HG02840 (cell line): ENCODE data around the gene KCNG1.

Experiments used
- ATAC-seq: cut with Tn5 transposase; IDR thresholded peaks from one replicate; pipeline ENCODE4 v1.9.1; 2021; ENCODE audit warnings: mild to moderate bottlenecking, moderate library complexity, moderate number of reproducible peaks; ENCODE audit not compliant: unreplicated experiment, low FRiP score

KCNG1 gene

DNA sequence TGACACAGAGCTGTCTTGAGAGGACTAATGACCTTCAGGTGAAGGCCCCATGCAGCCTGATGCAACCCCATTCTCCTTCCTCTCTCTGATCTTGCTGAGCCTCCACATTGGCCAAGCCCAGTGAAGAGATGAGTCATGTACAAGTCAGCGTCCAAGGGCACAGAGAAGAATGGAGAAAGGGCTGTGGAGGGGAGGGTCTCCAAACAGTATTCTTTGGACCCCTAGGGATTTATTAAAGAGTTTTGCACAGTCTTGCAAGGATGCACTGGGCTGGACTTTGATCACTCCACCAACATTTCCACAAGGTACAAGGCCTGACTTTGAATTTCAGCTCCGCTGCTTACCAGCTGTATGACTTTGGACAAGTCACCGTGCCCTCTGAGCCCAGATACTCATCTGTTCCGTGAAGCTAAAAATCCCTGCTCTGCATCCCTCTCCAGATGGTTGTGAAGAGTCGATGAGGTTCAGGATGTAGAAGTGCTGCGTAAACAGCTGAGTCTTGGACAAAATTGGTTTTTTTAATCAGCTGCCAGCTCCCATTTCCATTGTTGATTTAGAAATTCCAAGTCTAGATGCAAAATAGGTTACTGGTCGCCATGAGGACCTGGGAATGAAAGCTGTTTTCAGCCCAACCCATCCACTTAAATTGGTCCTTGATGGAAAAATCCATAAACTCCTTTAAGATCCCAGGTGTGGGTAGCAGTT is 14.1 kb upstream of the KCNG1 start:
- no peak for ATAC-seq

DNA sequence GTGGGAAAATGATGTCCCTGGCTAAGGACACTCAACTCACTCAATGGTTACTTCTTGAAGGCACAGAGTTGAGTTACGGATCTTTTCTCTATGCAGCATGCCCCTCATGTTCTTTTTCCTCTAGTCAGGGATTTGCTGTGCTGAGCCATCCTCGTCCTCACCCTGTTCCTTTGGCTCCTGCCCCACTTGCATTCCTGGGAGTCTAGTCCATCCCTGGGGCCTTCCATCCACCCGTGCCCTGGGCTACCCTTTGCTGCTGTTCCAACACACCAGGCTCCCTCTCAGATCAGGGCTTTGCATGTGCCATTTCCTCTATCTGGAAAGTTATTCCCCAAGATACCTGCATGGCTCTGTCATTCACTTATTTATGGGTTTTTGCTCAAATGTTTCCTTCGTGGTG is 13.3 kb upstream of the KCNG1 start:
- no peak for ATAC-seq

DNA sequence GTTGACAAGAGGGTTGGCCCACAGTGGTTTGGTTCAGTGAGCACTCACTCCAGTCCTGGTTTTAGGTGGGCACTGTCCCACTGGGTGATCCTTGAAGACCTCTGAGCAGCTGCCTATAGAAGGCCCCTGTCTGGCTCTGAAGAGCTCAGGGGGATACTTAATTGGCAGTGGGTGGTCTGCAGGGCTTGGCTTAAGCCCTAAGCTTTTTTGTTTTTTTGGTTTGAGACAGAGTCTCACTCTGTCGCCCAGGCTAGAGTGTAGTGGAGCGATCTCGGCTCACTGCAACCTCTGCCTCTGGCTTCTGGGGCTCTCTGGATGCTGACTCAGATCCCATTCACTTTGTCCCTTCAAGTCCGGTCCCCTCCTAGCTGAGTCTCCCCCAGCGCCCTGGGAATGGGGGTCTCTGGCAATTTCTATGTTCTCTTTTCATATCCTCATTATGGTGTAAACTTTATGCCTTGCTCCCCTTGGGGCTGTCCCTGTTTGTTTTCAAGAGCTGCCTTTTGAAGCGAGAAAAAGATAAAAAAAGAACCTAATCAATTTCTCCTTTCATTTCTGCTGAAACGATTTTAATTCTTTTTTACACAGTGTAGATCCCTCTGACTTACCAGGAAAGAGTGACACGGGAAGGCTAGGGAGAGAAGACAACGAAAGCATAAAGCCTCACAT is 12.2 kb upstream of the KCNG1 start:
- no peak for ATAC-seq

DNA sequence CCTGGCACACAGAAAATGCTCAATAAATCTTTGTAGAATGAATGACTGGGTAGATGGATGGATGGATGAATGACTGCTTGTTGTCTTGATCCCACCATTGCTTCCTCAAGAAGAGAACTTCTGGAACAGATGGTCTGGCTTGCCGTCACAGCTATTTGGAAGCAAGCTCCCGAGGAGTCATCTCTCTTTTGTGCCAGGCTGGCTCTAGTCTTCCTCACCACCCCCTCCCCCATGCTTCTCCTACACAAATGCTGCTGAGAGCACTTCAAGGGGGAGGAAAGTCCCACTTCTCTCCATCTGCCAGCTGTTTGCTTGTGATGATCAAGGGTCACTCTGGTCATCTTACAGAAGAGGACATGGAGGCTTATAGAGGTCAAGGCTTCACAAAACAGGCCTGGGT is 11.6 kb upstream of the KCNG1 start:
- no peak for ATAC-seq

DNA sequence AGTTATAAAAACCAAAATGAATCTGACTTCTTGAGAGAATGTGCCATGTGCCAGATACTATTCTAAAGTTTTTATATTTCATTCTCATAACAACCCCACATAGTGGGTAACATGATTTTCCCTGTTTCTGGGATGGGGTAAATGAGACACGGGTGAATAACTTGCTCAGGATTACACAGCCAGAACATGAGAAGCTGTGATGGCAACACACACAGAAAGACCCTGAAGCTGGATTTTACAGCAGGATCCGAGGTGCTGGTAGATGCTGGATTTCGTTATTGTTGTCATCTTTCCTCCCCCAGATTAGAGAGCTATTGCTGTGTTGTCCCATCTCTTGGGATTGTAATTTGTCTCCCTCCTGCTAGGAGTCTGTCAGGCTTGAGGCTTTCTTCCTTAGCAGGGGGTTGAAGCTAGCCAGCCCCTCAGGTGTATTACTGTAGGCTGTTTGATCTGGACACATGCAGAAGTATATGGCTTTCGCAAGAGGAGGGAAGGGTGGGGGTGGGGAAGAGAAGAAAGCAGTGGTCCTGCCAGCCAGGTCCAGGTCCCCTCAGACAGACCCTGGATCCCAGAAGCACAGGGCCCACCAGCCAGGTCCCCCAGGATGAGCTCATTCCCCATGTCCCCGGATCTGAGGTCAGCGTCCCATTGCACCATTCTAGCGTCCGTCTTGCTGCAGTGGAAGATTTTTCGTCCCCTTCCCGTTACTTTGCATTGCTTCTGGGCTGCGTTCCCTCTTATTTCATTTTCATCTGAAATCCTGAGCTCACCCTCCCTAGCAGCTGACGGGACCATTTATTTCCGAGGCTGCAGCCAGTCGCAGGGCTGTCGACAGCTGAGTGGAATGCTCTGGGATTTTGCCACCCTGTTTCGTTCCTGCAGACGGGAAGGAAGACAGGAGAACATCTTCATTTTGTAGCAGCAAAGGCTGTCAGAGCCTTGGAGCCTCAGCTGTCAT is 7.3 kb upstream of the KCNG1 start:
- ATAC-seq, result no peak

DNA sequence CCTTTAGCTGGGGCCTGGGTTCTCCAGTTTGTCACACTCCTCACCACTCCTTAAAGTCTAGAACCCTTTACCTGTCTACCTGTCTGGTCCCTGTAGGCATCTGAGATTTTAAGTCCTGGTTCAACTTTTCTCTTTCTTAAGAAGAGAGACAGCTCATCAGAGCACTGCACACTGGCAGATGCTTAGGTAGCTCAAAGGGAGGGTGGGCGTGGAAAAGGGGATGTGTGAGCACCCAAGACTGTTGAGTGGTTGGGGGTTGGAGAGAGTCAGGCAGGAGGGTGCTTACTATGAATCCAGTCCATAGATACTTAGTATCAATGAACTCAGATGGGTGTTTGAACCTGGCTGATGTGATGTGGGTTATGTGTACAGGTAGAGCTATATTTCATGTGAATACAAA is 6.6 kb upstream of the KCNG1 start:
- ATAC-seq, result no peak

DNA sequence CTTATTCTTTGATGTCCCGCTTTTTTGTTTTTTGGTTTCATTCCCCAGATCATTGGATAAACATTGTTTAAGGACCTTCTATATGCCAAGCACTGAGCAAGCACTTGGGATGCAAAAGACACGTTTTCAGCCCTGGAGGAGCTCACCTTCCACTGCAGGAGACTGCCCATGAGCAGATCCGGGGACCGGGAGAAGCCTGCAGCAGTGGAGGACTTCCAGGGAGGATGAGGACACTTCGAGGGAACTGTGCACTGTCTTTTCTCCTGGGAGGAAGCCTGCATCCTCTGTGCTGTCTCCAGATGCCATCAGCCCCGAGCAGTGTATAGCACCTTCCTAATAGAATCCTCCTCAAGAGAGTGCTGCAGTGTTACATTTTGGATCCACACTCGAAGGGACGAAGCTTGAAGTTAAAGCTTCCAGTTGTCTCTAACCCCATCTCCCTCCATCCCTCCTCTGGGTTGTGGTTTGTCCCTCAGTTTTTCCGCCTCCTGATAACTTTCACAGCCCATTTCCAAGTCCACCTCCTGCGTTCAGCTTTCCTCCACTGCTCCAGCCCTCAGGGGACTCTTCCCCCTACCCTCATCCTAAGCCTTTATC is 5.8 kb upstream of the KCNG1 start:
- no peak for ATAC-seq

DNA sequence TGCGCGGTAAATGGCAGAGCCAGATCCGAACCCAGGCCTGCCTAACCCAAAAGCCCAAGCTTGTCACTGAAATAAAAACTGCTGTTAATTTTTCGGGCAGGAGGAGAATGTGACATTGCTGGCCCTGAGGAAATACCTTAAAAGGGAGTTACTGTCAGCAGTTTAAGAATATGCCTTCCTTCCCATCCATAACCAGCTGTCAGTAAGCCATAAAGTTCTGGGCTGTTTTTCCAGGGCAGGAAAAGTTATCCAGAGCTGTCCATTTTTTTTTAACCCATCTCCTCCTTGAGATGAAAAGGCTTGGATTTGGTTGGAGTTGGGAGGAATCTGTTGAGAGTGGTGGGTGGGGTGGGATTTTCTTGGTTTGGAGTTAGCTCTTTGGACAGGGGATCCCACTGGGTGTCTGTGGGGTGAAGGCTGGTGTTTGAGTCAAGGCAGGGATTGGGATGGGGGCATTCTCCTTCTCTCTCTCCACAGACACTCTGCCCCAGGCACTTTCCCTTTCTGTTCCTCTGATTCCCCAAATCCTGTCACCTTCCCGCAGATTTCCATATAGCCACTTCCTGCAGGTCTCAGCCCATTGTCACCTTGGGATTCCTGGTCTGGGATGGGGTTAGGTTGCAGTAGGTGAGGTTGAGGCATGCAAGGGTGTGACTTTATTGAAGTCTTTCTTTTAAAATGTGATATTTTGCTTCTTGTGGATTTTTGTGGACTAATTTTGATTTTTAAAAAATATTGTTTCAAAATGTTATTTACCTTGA is 4.3 kb upstream of the KCNG1 start:
- ATAC-seq, result no peak

DNA sequence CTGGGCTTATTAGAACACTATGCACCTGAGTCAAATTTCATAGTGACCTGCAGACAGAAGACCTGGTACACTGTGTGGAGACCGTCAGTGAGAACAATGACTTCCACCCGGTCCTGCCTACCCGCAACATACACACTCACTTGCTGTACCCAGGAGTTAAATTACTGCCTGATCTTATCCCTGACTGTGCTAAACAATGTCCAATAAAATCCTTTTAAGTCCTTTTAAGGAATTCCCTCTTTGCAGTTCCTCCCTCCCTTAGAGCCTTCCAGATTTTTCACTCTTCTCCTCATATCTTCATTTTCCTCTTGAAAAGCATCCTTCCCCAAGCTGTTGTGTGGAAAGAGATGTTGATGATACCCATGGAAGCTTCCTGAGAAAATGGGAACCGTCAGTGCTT is 3.4 kb upstream of the KCNG1 start:
- no peak for ATAC-seq

DNA sequence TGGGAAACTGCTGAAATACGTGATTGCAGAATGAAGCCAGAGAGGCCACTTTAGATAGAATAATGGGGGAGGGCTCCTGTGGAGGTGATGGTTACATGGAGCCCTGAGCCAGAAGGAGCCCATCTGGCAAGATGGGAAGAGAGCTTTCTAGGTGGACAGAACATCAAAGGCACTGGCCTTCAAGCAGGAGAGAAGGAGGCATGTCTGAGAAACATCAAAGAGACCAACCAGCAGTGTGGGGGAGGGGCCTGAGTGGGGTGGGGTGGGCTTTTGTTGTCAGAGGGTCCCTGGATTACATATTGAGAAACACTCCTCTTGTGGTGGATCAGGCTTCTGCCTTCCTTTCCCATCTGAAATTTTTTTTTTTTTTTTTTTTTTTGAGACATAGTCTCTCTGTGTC is 1.9 kb upstream of the KCNG1 start:
- ATAC-seq, result no peak

DNA sequence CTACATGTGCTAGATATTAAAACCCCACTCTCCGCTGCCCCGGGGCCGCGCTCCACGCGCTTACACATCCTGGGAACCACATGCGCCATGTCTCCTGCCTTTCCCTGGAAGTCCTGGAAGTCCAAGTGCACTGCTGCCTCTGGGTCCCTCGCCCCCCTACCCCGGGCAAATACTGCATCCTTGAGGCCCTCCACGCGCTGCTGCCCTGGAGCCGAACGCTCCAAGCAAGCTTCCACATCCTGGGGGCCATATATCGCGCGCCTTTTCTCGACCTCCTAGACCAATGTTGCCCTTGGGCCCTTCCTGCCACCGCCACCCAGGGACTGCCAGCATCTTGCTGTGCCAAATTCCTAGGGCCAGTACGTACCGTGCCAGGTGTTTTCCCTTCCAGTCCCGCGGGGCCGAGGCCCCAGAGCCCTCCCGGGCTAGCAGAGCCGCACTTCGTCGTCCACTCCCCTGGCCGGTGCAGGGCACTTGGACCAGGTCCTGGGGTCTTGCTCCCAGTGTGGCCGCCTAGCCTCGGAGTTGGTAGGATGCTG is 779 bp upstream of the KCNG1 start:
- ATAC-seq, result no peak

DNA sequence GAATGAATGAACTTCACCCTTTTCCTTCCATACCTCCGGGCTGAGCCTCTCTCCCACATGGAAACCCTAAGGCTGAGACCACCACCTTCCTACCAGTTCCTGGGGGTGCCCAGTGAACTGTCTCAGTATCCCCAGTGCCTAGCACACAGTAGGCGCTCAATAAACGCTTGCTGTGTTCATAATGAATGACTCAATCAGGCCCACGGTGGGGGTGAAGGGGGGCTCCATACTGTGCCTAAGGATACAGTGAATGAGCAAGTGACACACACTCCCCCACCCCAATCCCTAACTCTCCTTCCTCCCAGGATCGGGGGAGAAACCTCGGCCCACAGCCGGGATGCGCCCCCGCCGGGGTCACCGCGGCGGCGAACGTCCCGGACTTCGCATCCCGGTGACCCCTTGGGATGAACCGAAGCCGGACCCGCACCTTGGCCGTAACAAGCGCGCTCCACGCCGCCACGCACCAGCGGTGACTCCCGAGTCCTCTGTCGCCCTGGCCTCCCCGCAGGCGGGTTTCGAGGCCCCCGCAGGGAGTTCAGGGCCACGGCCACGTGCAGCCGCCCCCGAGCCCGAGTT is 592 bp downstream of the KCNG1 start:
- ATAC-seq, result no peak

DNA sequence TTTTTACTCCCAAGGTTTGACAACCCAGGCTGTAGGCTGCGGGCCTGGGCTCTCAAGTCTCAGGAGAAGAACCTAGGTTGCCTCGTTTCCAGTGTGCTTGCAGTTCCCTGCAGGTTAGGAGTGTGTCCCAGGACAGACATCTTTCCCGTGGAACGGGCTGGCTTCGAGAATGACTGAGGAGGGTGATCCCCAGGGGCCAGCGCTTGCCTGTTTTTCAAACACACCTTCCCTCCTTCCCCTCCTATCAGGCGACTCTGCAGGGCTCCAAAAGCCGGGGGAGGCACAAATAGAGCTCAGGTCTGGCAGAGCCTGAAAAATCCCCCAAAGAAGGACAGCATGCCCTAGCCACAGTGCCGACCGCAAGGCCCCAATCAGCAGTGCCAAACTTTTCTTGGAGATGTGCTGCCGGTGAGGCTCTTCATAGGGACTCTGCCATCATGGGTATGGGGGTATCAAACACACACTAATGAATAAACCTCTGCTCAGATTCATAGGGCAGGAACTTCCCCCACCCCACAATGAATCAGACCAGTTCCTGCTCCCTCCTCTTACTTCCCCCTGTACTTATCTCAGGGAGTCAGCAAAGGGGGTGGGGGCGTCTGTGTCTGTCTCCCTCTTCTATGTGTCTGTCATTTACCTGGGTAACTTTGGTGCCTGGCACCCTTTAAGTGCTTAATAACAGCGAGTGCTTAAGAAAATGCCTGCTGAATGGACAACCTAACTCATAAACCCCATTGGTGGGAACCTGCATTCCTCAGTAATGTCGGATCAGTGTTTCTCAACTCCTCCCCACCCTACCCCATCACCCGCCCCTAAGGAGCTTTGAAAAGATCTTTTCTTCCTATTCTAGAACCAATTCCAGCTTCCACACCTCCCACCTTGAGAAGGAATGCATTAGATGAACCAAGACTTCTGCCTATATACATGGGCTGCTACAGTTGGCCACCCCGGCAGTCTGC is 1.6 kb downstream of the KCNG1 start:
- ATAC-seq, result no peak

DNA sequence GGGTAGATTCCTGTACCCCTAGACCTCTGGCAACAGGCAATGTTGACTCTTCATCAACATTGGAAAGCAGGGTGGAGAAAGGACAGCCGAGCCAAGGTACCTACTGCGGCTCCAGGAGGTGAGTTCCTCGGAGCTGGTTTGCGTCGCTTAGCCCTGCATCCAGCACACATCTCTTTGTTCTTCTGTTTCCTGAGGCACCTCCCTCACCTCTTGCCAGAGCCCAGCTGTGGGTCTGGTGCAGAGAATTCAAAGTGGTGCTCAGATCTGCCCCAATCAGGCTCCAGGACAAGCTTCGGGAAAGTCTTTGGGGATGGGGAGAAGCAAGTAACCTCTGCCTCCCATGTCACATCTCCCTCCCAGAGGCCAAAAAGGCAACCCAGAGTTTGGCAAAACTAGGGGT is 2.2 kb downstream of the KCNG1 start:
- no peak for ATAC-seq

DNA sequence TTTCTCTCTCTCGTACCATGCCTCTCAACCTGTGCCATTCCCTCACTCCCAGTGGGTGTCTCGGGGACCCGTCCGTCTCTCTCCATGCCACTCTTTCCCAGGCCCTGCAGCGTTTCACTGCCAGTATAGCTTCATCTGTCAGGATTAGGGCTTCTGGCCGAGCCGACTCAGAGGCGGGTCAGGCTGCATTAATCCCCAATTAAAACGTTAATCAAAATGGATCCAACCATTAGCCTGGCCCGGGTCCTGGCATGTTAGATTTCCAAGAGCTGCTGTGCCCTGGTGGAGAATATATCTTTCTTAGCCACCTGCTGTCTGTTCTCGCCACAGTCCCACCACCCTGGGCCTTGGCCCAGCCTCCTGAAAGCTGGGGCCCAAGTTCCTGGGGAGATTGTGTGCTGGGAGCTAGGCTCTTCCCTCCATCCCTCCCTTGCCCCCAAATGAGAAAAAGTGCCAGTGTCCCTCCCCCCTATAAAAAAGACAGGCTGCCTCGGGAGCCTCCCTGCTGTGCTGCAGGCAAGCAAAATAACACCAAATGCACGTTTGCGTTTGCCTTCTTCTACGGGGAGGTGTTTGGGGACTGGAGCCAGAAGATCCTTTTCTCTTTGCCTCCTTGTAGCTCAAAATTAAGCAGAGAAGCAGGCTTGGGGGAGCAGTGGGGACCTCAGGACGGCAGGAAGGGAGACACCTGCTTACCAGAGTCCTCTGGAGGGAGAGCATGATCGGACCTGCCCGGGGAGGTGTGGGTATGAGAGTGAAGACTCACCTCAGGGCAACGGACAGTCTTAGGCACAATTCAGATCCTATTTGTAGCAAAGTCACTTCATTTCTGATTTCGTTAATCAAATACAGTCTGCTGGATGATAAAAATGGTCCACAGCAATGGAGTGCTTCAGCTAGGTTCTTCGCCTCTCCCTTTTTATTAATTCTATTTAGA is 3.0 kb downstream of the KCNG1 start:
- ATAC-seq, result no peak

DNA sequence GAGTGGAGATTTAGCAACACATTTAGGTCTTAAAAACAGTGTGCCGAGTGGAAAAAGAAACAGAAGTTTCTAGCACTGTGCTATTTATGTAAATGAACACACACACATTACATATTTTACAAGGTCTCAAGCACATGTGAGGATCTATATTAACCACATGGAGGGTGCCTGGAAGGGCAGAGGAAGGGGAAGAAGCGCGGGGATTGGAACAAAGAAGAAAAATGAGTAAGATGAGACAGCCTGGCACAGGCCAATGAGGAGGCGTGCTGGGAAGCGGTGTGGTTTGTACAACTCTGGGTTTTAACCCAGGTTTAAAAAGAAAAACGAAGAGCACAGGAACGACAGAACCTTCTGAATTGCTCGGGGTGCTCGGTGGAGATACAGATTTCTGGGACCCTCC is 5.7 kb downstream of the KCNG1 start:
- no peak for ATAC-seq

DNA sequence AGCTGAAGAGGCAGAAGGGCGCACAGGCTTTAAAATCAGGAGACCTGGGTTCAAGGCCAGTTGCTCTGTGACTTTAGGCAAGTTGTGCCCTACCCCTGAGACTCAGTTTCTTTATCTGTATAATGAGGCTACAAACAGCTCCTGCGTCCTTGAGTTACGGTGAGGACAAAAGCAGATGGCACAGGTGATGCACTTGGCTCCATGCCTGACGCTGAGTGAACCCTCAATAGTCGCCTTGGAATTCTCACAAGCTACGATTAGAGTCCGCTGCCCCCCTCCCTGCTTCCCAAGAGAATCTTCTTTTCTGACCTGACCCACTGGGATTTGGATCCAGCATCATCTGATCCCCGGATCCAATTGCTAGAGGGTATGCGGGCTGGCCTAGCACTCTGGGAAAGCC is 6.4 kb downstream of the KCNG1 start:
- ATAC-seq, result no peak
